ENCODE results near the gene FHOD3. TPM values are rescaled to one million over a fixed set of nuclear protein-coding genes. Genes with fewer than 3 reads are reported as not detected.

Gene FHOD3
- total RNA-seq, 2 experiments from 2014 or later, result not detected

- DNase-seq (no peak), ATAC-seq (no peak)
- intact Hi-C loops (cut with micrococcal nuclease), result no loop called here
- H3K4me3 Mint-ChIP-seq, result no peak overlapping the region
- H3K36me3 Mint-ChIP-seq (ENCODE audit: low read depth), result no peaks in the 10 kb centered on the region
- TF ChIP-seq CTCF (IDR thresholded peaks at IDR 0.05), result no peak
- no peak overlapping the region for H3K27ac Mint-ChIP-seq
- POLR2A ChIA-PET, result no interaction called here
- CTCF ChIA-PET, result interaction anchor here (0.7 kb wide), 1 partner anchor 245 kb away, joined by 3 read pairs; no protein-coding TSS in a partner anchor
- H3K4me1 Mint-ChIP-seq (ENCODE audit: low read depth), result no peaks in the 10 kb centered on the region
- H3K27me3 Mint-ChIP-seq, result peaks cover 6% of the 10 kb centered on the region
- H3K9me3 Mint-ChIP-seq, result no peaks in the 10 kb centered on the region
Observed at GRCh38 chr18:36262971-36263370, 34.5 kb upstream of the FHOD3 start.

- CTCF ChIA-PET, result interaction anchor here (1.0 kb wide), 1 partner anchor 20 kb away, joined by 3 read pairs; no protein-coding TSS in a partner anchor
- no peak for TF ChIP-seq CTCF (IDR thresholded peaks at IDR 0.05)
Observed at GRCh38 chr18:36264283-36264682, 33.2 kb upstream of the FHOD3 start.

GRCh38 chr18:36265015-36265414 is 32.5 kb upstream of the FHOD3 start:
- Mint-ChIP-seq H3K4me1 (ENCODE audit: low read depth) (no peaks in the 10 kb centered on the region), H3K9me3 (no peaks in the 10 kb centered on the region), H3K27ac (no peak overlapping the region), H3K36me3 (ENCODE audit: low read depth) (no peaks in the 10 kb centered on the region), H3K27me3 (peaks cover 11% of the 10 kb centered on the region), H3K4me3 (no peak overlapping the region)
- intact Hi-C loops (cut with micrococcal nuclease), result no loop called here
- no peak for ATAC-seq
- no peak for DNase-seq
- TF ChIP-seq CTCF (IDR thresholded peaks at IDR 0.05), result no peak
- POLR2A ChIA-PET, result no interaction called here
- CTCF ChIA-PET, result interaction anchor here (0.7 kb wide), 1 partner anchor 95 kb away, joined by 5 read pairs; no protein-coding TSS in a partner anchor

More at GRCh38 chr18:36264283-36264682, 33.2 kb upstream of the FHOD3 start:
- Mint-ChIP-seq H3K4me3 (no peak overlapping the region), H3K27ac (no peak overlapping the region), H3K36me3 (ENCODE audit: low read depth) (no peaks in the 10 kb centered on the region), H3K27me3 (peaks cover 6% of the 10 kb centered on the region), H3K9me3 (no peaks in the 10 kb centered on the region), H3K4me1 (ENCODE audit: low read depth) (no peaks in the 10 kb centered on the region)
- ATAC-seq, result no peak
- no peak for DNase-seq
- intact Hi-C loops (cut with micrococcal nuclease), result no loop called here
- POLR2A ChIA-PET, result no interaction called here

- H3K4me3 Mint-ChIP-seq, result no peak overlapping the region
- ChIA-PET CTCF (no interaction called here), POLR2A (no interaction called here)
- intact Hi-C loops (cut with micrococcal nuclease), result no loop called here
- H3K9me3 Mint-ChIP-seq, result no peaks in the 10 kb centered on the region
- TF ChIP-seq CTCF (IDR thresholded peaks at IDR 0.05), result no peak
- DNase-seq (no peak), ATAC-seq (no peak)
- H3K4me1 Mint-ChIP-seq (ENCODE audit: low read depth), result no peaks in the 10 kb centered on the region
- H3K36me3 Mint-ChIP-seq (ENCODE audit: low read depth), result no peaks in the 10 kb centered on the region
- H3K27ac Mint-ChIP-seq, result no peak overlapping the region
- peaks cover 10% of the 10 kb centered on the region for H3K27me3 Mint-ChIP-seq
Observed at GRCh38 chr18:36269157-36269556, 28.4 kb upstream of the FHOD3 start.

GRCh38 chr18:36271153-36271552 is 26.4 kb upstream of the FHOD3 start:
- DNase-seq, result no peak
- no peak overlapping the region for H3K4me3 Mint-ChIP-seq
- intact Hi-C loops (cut with micrococcal nuclease), result no loop called here
- no peak for TF ChIP-seq CTCF (IDR thresholded peaks at IDR 0.05)
- H3K9me3 Mint-ChIP-seq, result no peaks in the 10 kb centered on the region
- H3K27me3 Mint-ChIP-seq, result peaks cover 14% of the 10 kb centered on the region
- ChIA-PET CTCF (interaction anchor here (1.3 to 2.6 kb wide), 2 partner anchors 13 to 514 kb away, joined by 4 to 9 read pairs; no protein-coding TSS in a partner anchor), POLR2A (interaction anchor here (0.7 kb wide), 1 partner anchor 19 kb away, joined by 3 read pairs; no protein-coding TSS in a partner anchor)
- no peak overlapping the region for H3K27ac Mint-ChIP-seq
- no peaks in the 10 kb centered on the region for H3K36me3 Mint-ChIP-seq (ENCODE audit: low read depth)
- ATAC-seq, result no peak
- H3K4me1 Mint-ChIP-seq (ENCODE audit: low read depth), result no peaks in the 10 kb centered on the region
